Sciatic nerve (tissue), 2 donors: ENCODE measurements around the gene UAP1L1. TPM values are rescaled to one million over a fixed set of nuclear protein-coding genes. Genes with fewer than 3 reads are reported as not detected.

Experiments
- ATAC-seq: fragments of 200-7000 bp; cut with Tn5 transposase; one replicate; pipeline ENCODE4 v1.9.1; 2020; ENCODE audit warnings: mild to moderate bottlenecking, moderate library complexity
- DNase-seq: peaks from one replicate; pipeline ENCODE4 v3.0.0-alpha.2; 2020; ENCODE audit warnings: low spot score
- intact Hi-C: fragments of 100-400 bp; cut with DNase I; formaldehyde crosslinking; loops from one replicate; pipeline ENCODE4 v1.14.2; 2022
- total RNA-seq: library from RNA; stranded (reverse); fragmentation: NEBNext Ultra II Directional; extraction: Animal tissue kit (Norgen Biotek cat#: 25700); gene quantifications from one replicate; pipeline ENCODE4 v1.2.1, GENCODE V29; 2021
- donor health status: DM: no; HTN: no; CAD: no.
- donor health status: DM: no; HTN: no; CAD: no.

Gene UAP1L1
- total RNA-seq, 1 donor from 2014 or later, result 18.3 TPM

- intact Hi-C loops, result no loop called here
- ATAC-seq (peak; percentile 54), DNase-seq (peak; percentile 86)
These were observed 9.3 kb upstream of the UAP1L1 start for GRCh38 chr9:137067860-137068538.

- DNase-seq, result peak; percentile 60
- ATAC-seq, result no peak
- intact Hi-C loops, result no loop called here
These were observed 8.5 kb upstream of the UAP1L1 start for GRCh38 chr9:137068539-137069507.

GRCh38 chr9:137069508-137070091 is 7.7 kb upstream of the UAP1L1 start:
- ATAC-seq (no peak), DNase-seq (peak; percentile 60)
- intact Hi-C loops, result no loop called here

GRCh38 chr9:137070201-137070905 is 7.0 kb upstream of the UAP1L1 start, which contains the start of gene SAPCD2:
Gene SAPCD2 (minus strand): TSS chr9:137070557. CDS start chr9:137070460, 97 bp downstream.
- intact Hi-C loops, result no loop called here
- ATAC-seq, result peak; percentile 91

GRCh38 chr9:137070906-137071275 is 6.4 kb upstream of the UAP1L1 start:
- DNase-seq (peak; percentile 74), ATAC-seq (peak; percentile 81)
- intact Hi-C loops, result no loop called here

More at GRCh38 chr9:137070201-137070905, 7.0 kb upstream of the UAP1L1 start, which contains the start of gene SAPCD2:
- peak; percentile 88 for DNase-seq

- DNase-seq (peak; percentile 53), ATAC-seq (no peak)
- intact Hi-C loops, result no loop called here
These were observed 6.0 kb upstream of the UAP1L1 start for GRCh38 chr9:137071282-137071681.

- ATAC-seq (no peak), DNase-seq (no peak)
- intact Hi-C loops, result no loop called here
These were observed 3.3 kb upstream of the UAP1L1 start for GRCh38 chr9:137073992-137074399.

- ATAC-seq (no peak), DNase-seq (no peak)
- intact Hi-C loops, result no loop called here
These were observed 2.6 kb upstream of the UAP1L1 start for GRCh38 chr9:137074657-137075274.

- intact Hi-C loops, result no loop called here
- ATAC-seq (no peak), DNase-seq (no peak)
These were observed 2.0 kb upstream of the UAP1L1 start for GRCh38 chr9:137075275-137075775.

GRCh38 chr9:137076636-137077009 is 694 bp upstream of the UAP1L1 start:
- DNase-seq (no peak), ATAC-seq (no peak)
- intact Hi-C loops, result no loop called here

GRCh38 chr9:137077758-137078693 is 709 bp downstream of the UAP1L1 start:
- ATAC-seq (no peak), DNase-seq (peak; percentile 73)
- intact Hi-C loops, result no loop called here

GRCh38 chr9:137078701-137079400 is 1.5 kb downstream of the UAP1L1 start:
- ATAC-seq (no peak), DNase-seq (peak; percentile 57)
- intact Hi-C loops, result no loop called here

GRCh38 chr9:137079401-137079787 is 2.1 kb downstream of the UAP1L1 start:
- no peak for ATAC-seq
- intact Hi-C loops, result no loop called here
- DNase-seq, result no peak

GRCh38 chr9:137080260-137081122 is 3.2 kb downstream of the UAP1L1 start:
- ATAC-seq (no peak), DNase-seq (no peak)
- intact Hi-C loops, result no loop called here

- ATAC-seq (no peak), DNase-seq (no peak)
- intact Hi-C loops, result no loop called here
These were observed 5.1 kb downstream of the UAP1L1 start for GRCh38 chr9:137082222-137082924.
